ENCODE measurements around the gene PIK3CG. TPM values are rescaled to one million over a fixed set of nuclear protein-coding genes. Genes with fewer than 3 reads are reported as not detected.

The PIK3CG gene
- polyA plus RNA-seq, 2 donors = 0.09 to 0.22 TPM

DNA sequence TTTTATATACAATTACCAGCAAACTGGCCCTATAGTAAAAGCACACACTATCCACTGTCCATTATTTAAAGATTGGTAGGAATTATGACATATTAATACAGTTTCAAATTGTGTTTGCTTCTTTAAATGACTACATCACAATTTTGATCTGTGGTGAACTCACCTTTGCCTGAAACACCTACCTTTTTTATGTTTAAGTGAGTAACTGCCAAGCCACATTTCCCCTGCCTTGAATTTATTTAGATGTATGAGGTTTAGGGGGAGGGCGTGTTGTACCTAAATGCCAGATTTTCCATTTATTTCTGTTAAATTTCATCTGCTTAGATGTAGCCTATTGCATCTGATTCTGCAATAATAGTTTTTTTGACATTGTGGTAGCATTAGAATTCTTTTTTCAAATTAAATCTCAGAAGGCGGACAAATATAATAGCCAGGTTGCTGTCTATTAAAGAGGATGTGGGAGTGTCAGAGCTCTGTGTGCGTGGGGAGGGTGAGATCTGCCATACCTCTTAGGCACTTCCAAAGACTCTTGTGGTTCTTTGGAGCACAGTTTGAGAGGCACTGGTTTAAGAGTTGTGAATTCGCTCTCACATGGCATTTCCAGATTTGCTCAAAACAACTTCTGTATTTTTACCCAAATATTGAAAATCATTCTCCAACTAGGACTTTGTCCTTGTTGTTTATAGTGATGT lies 13.8 kb downstream of the PIK3CG start:
- Histone ChIP-seq H3K27ac (ENCODE audit: low read depth in 2 of 2, low read length in 1 of 2) (no peak overlapping the region), H3K9me3 (ENCODE audit: control insufficient read depth in 2 of 2, insufficient read depth in 1 of 2, low read depth in 1 of 2, low read length in 1 of 2) (no peaks in the 10 kb centered on the region), H3K27me3 (ENCODE audit: control insufficient read depth in 1 of 2, insufficient read depth in 2 of 2, low read length in 2 of 2) (no peaks in the 10 kb centered on the region), H3K36me3 (ENCODE audit: control insufficient read depth in 2 of 2, insufficient read depth in 2 of 2, low read length in 1 of 2) (no peaks in the 10 kb centered on the region), H3K4me1 (ENCODE audit: control insufficient read depth in 2 of 2, insufficient read depth in 2 of 2, low read length in 1 of 2) (no peaks in the 10 kb centered on the region), H3K4me3 (ENCODE audit: low read depth in 1 of 2, low read length in 2 of 2) (no peak overlapping the region)
- WGBS, 2 donors = 91 to 94% methylated on average over 4 of the region's 4 CpGs

DNA sequence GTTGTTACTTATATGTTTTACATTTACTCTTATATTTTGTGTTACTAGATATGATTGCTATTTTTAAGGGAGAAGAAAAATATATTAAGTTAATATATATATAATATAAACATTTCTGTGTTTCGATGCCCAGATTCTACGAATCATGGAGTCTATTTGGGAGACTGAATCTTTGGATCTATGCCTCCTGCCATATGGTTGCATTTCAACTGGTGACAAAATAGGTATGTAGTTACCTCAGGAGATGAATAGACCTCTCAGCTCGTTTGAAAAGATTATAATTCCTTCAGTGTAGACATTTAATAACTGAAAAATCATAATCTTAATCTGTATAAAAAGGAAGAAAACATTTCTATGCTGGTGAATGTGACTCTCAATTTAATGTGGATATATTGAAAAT lies 16.9 kb downstream of the PIK3CG start:
- Histone ChIP-seq H3K4me1 (ENCODE audit: control insufficient read depth in 2 of 2, insufficient read depth in 2 of 2, low read length in 1 of 2) (no peaks in the 10 kb centered on the region), H3K36me3 (ENCODE audit: control insufficient read depth in 2 of 2, insufficient read depth in 2 of 2, low read length in 1 of 2) (no peaks in the 10 kb centered on the region), H3K27ac (ENCODE audit: low read depth in 2 of 2, low read length in 1 of 2) (no peak overlapping the region), H3K4me3 (ENCODE audit: low read depth in 1 of 2, low read length in 2 of 2) (no peak overlapping the region), H3K9me3 (ENCODE audit: control insufficient read depth in 2 of 2, insufficient read depth in 1 of 2, low read depth in 1 of 2, low read length in 1 of 2) (no peaks in the 10 kb centered on the region), H3K27me3 (ENCODE audit: control insufficient read depth in 1 of 2, insufficient read depth in 2 of 2, low read length in 2 of 2) (no peaks in the 10 kb centered on the region)
- 72 to 73% methylated on average over 3 of the region's 3 CpGs for WGBS, 2 donors

DNA sequence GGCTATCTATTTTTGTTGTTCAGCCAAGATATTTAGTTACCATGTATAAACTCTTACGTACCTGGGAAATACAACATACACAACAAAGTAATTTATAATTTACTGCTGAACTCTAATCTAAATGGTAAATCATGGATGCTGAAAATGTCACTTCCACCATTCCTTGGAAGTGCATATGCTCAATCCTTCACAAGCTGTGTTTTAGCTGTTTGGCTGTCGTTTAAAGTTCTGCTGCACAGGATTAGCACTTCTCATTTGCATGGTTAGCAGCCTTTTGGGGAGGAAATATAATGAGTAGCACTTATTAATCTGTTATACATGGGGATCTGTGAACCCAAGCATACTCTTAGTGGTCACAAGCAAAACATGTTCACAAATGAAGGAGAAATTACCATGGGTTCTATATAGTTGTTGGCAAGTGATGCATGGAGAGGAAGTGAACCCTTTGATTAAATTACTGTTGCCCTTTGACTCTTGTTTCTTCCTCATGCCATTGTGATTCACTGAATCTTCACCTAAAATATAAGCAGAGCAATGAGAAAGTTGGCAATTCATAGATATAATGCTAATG lies 18.5 kb downstream of the PIK3CG start:
- H3K9me3 ChIP-seq (ENCODE audit: control insufficient read depth in 2 of 2, insufficient read depth in 1 of 2, low read depth in 1 of 2, low read length in 1 of 2) = no peaks in the 10 kb centered on the region
- 73 to 78% methylated on average over 2 of the region's 2 CpGs for WGBS, 2 donors

DNA sequence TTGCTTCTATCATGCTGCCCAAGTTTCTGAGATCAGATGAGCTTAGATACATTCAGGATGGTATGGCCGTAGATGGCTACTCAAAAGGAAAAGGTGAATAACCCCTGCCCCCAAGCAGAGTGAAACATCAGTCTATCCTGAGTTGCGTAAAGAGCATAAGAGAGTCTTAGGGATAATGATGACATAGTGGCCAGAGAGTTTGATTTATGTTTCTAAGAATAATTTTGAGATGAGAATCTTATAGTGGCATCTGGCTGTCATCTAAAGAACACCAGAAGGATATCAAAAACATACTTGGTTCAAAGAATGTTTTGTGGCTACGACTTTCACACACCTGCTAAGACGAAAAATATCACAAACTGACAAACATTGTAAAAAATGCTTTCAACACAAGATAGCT lies 20.6 kb downstream of the PIK3CG start:
- Histone ChIP-seq H3K36me3 (ENCODE audit: control insufficient read depth in 2 of 2, insufficient read depth in 2 of 2, low read length in 1 of 2) (no peaks in the 10 kb centered on the region), H3K27me3 (ENCODE audit: control insufficient read depth in 1 of 2, insufficient read depth in 2 of 2, low read length in 2 of 2) (no peaks in the 10 kb centered on the region), H3K9me3 (ENCODE audit: control insufficient read depth in 2 of 2, insufficient read depth in 1 of 2, low read depth in 1 of 2, low read length in 1 of 2) (no peaks in the 10 kb centered on the region), H3K4me3 (ENCODE audit: low read depth in 1 of 2, low read length in 2 of 2) (no peak overlapping the region), H3K4me1 (ENCODE audit: control insufficient read depth in 2 of 2, insufficient read depth in 2 of 2, low read length in 1 of 2) (no peaks in the 10 kb centered on the region), H3K27ac (ENCODE audit: low read depth in 2 of 2, low read length in 1 of 2) (no peak overlapping the region)
- WGBS, 2 donors = 90 to 93% methylated on average over 4 of the region's 4 CpGs

More for the DNA sequence above, 18.5 kb downstream of the PIK3CG start:
- Histone ChIP-seq H3K4me3 (ENCODE audit: low read depth in 1 of 2, low read length in 2 of 2) (no peak overlapping the region), H3K27me3 (ENCODE audit: control insufficient read depth in 1 of 2, insufficient read depth in 2 of 2, low read length in 2 of 2) (no peaks in the 10 kb centered on the region), H3K27ac (ENCODE audit: low read depth in 2 of 2, low read length in 1 of 2) (no peak overlapping the region), H3K36me3 (ENCODE audit: control insufficient read depth in 2 of 2, insufficient read depth in 2 of 2, low read length in 1 of 2) (no peaks in the 10 kb centered on the region), H3K4me1 (ENCODE audit: control insufficient read depth in 2 of 2, insufficient read depth in 2 of 2, low read length in 1 of 2) (no peaks in the 10 kb centered on the region)

DNA sequence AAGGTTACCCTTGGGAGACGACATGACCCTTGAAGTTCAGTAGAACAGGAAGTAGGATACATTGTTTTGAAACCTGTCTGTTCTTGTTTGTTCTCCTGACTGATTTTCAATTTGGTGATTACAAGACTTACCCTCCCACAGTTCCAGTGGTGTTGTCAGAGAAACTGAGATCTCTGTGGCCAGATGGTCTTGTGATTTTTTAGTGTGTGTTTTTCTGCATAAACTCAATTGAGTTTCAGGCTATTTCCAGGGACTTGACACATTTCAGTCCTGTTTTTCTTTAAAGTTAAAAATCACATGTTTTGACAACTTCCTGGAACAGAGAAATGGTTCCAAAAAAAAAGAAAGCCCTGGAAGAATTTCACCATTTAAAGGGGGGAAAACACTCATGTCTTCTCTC lies 22.3 kb downstream of the PIK3CG start:
- WGBS, 2 donors = 28 to 31% methylated on average over 1 of the region's 1 CpG
- H3K36me3 ChIP-seq (ENCODE audit: control insufficient read depth in 2 of 2, insufficient read depth in 2 of 2, low read length in 1 of 2) = no peaks in the 10 kb centered on the region

DNA sequence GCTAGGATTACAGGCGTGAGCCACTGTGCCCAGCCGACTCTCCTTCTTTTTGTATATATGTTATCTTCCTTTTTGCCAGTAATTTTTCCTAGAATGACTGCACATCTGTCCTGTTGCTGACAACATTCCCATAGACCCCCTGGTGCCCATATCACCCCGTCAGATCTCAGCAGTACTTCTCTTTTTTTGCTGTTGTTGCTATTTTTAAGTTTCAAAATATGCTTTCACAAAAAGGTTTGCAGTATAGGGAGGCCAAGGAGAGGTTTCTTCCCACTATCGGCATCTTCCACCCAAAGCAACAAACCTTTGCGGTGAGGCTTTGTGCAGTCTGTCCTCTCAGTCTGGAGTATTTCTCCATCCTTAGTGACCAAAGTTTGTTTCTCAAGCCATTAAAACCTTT lies 23.1 kb downstream of the PIK3CG start:
- no peaks in the 10 kb centered on the region for H3K4me1 ChIP-seq (ENCODE audit: control insufficient read depth in 2 of 2, insufficient read depth in 2 of 2, low read length in 1 of 2)
- no peaks in the 10 kb centered on the region for H3K36me3 ChIP-seq (ENCODE audit: control insufficient read depth in 2 of 2, insufficient read depth in 2 of 2, low read length in 1 of 2)
- H3K27me3 ChIP-seq (ENCODE audit: control insufficient read depth in 1 of 2, insufficient read depth in 2 of 2, low read length in 2 of 2) = no peaks in the 10 kb centered on the region
- no peak overlapping the region for H3K27ac ChIP-seq (ENCODE audit: low read depth in 2 of 2, low read length in 1 of 2)
- 89 to 94% methylated on average over 5 of the region's 5 CpGs for WGBS, 2 donors
- no peak overlapping the region for H3K4me3 ChIP-seq (ENCODE audit: low read depth in 1 of 2, low read length in 2 of 2)
- no peaks in the 10 kb centered on the region for H3K9me3 ChIP-seq (ENCODE audit: control insufficient read depth in 2 of 2, insufficient read depth in 1 of 2, low read depth in 1 of 2, low read length in 1 of 2)

More for the DNA sequence above, 22.3 kb downstream of the PIK3CG start:
- H3K27ac ChIP-seq (ENCODE audit: low read depth in 2 of 2, low read length in 1 of 2) = no peak overlapping the region
- H3K4me1 ChIP-seq (ENCODE audit: control insufficient read depth in 2 of 2, insufficient read depth in 2 of 2, low read length in 1 of 2) = no peaks in the 10 kb centered on the region
- no peaks in the 10 kb centered on the region for H3K9me3 ChIP-seq (ENCODE audit: control insufficient read depth in 2 of 2, insufficient read depth in 1 of 2, low read depth in 1 of 2, low read length in 1 of 2)
- H3K4me3 ChIP-seq (ENCODE audit: low read depth in 1 of 2, low read length in 2 of 2) = no peak overlapping the region
- H3K27me3 ChIP-seq (ENCODE audit: control insufficient read depth in 1 of 2, insufficient read depth in 2 of 2, low read length in 2 of 2) = no peaks in the 10 kb centered on the region

DNA sequence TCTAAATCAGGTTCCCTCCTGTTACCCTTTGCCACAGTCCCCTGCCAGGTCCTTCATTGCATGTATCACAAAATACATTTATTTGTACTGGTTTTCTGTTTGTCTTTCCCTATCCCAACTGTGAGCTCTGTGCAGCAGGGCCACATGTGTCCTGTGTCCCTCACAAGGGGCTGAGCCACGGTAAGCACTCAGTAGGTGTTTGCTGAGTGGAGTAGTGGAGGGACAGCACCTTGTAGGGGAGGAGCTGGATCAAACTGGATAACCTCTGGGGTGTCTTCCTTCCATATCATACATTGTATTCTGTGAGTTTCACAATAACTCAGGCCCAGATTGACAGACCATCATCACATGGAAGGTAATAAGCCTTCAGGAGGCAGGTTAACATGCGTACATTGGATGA lies 25.9 kb downstream of the PIK3CG start:
- no peak overlapping the region for H3K27ac ChIP-seq (ENCODE audit: low read depth in 2 of 2, low read length in 1 of 2)
- H3K36me3 ChIP-seq (ENCODE audit: control insufficient read depth in 2 of 2, insufficient read depth in 2 of 2, low read length in 1 of 2) = no peaks in the 10 kb centered on the region
- no peaks in the 10 kb centered on the region for H3K9me3 ChIP-seq (ENCODE audit: control insufficient read depth in 2 of 2, insufficient read depth in 1 of 2, low read depth in 1 of 2, low read length in 1 of 2)
- H3K4me3 ChIP-seq (ENCODE audit: low read depth in 1 of 2, low read length in 2 of 2) = no peak overlapping the region
- no peaks in the 10 kb centered on the region for H3K27me3 ChIP-seq (ENCODE audit: control insufficient read depth in 1 of 2, insufficient read depth in 2 of 2, low read length in 2 of 2)
- 94 to 97% methylated on average over 2 of the region's 2 CpGs for WGBS, 2 donors
- no peaks in the 10 kb centered on the region for H3K4me1 ChIP-seq (ENCODE audit: control insufficient read depth in 2 of 2, insufficient read depth in 2 of 2, low read length in 1 of 2)

DNA sequence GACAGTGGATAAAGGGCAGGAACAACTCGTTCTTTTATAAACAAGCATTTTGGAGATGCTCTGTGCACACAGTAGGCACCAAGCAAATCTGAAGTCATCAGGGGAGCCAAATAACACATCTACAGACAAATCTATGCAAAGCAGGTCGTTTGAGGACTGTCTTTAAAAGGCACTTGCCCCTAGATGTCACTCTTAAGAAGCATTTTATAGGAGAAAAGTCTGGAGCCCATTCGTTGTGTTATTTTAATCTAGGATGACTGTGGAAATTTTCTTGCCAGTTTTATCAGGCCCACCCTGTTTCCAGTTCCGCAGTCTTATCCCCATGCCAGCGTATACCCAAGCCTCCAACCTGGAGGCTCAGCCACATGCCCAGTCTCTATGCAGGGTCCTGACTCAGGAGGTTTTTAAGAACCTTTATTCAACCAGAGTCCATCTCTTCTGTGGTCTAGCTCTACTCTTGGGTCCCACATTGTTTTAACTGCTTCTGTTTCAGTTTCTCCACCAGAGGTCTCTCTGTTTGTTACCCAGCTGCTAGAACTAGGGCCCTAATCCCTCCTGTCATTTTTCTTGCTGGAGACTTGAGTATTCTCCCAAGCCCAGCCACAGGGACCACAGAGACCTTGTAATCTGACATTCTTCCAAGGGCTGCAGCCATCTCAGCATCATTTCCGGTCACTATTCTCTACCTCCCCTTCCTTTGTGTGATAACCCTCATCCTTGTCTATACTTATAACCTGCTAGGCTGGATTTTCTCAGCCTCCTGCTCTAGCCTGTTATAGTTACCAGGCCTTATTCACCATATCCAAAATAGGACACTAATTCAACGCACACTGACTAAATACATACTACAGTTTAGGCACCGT lies 26.7 kb downstream of the PIK3CG start:
- H3K27ac ChIP-seq (ENCODE audit: low read depth in 2 of 2, low read length in 1 of 2) = no peak overlapping the region
- WGBS, 2 donors = 67 to 70% methylated on average over 8 of the region's 8 CpGs
- no peaks in the 10 kb centered on the region for H3K9me3 ChIP-seq (ENCODE audit: control insufficient read depth in 2 of 2, insufficient read depth in 1 of 2, low read depth in 1 of 2, low read length in 1 of 2)
- no peaks in the 10 kb centered on the region for H3K27me3 ChIP-seq (ENCODE audit: control insufficient read depth in 1 of 2, insufficient read depth in 2 of 2, low read length in 2 of 2)
- no peaks in the 10 kb centered on the region for H3K36me3 ChIP-seq (ENCODE audit: control insufficient read depth in 2 of 2, insufficient read depth in 2 of 2, low read length in 1 of 2)
- H3K4me3 ChIP-seq (ENCODE audit: low read depth in 1 of 2, low read length in 2 of 2) = no peak overlapping the region
- H3K4me1 ChIP-seq (ENCODE audit: control insufficient read depth in 2 of 2, insufficient read depth in 2 of 2, low read length in 1 of 2) = no peaks in the 10 kb centered on the region

DNA sequence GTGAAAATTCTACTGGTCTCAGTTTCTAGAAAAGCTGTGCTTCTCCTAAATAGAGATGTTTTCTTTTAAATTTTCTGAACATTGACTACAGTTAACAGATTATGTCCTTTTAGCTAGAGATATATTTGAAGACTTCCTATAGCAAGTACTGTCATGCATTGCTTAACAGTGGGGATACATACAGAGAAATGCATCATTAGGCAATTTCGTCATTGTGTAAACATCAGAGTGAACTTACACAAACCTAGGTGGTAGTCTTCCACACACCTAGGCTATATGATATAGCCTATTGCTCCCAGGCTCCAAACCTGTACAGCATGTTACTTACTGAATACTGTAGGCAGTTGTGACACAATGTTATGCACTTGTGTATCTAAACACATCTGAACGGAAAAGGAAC lies 28.5 kb downstream of the PIK3CG start:
- Histone ChIP-seq H3K4me3 (ENCODE audit: low read depth in 1 of 2, low read length in 2 of 2) (no peak overlapping the region), H3K9me3 (ENCODE audit: control insufficient read depth in 2 of 2, insufficient read depth in 1 of 2, low read depth in 1 of 2, low read length in 1 of 2) (no peaks in the 10 kb centered on the region), H3K4me1 (ENCODE audit: control insufficient read depth in 2 of 2, insufficient read depth in 2 of 2, low read length in 1 of 2) (no peaks in the 10 kb centered on the region), H3K27ac (ENCODE audit: low read depth in 2 of 2, low read length in 1 of 2) (no peak overlapping the region), H3K27me3 (ENCODE audit: control insufficient read depth in 1 of 2, insufficient read depth in 2 of 2, low read length in 2 of 2) (no peaks in the 10 kb centered on the region), H3K36me3 (ENCODE audit: control insufficient read depth in 2 of 2, insufficient read depth in 2 of 2, low read length in 1 of 2) (no peaks in the 10 kb centered on the region)
- 75 to 78% methylated on average over 2 of the region's 2 CpGs for WGBS, 2 donors
